Vagina (tissue), 2 donors: ENCODE measurements around the gene SLC6A3. TPM values are rescaled to one million over a fixed set of nuclear protein-coding genes. Genes with fewer than 3 reads are reported as not detected.

Source experiments
- DNase-seq, 2 donors: peaks; one replicate each; pipeline ENCODE4 v3.0.0-alpha.2; 2017; ENCODE audit errors: extremely low spot score in 2 of 2
- H3K27ac ChIP-seq: fragments of 200-600 bp; sonication (generic); one replicate; pipeline ENCODE4 v1.5.1; 2019
- H3K27me3 ChIP-seq: fragments of 200-600 bp; sonication (generic); one replicate; pipeline ENCODE4 v1.5.1; 2019
- H3K36me3 ChIP-seq, 2 donors: fragments of 200-600 bp; sonication (generic); one replicate each; pipeline ENCODE4 v1.5.1; 2017 to 2019
- H3K4me1 ChIP-seq: fragments of 200-600 bp; sonication (generic); one replicate; pipeline ENCODE4 v1.5.1; 2019
- H3K4me3 ChIP-seq, 2 donors: fragments of 200-600 bp; sonication (generic); 1 replicate in 1 of 2; 2 replicates in 1 of 2; pipeline ENCODE4 v1.5.1; 2016 to 2019
- H3K9me3 ChIP-seq: fragments of 200-600 bp; sonication (generic); one replicate; pipeline ENCODE4 v1.5.1; 2019
- POLR2A ChIP-seq, 2 donors: fragments of 450-650 bp; IDR thresholded peaks; one replicate each; pipeline ENCODE4 v1.6.1; 2017; ENCODE audit warnings: antibody characterized with exemption in 2 of 2, mild to moderate bottlenecking in 2 of 2, moderate library complexity in 2 of 2
- POLR2AphosphoS5 ChIP-seq, 2 donors: sonication (generic); formaldehyde crosslinking; IDR thresholded peaks; one replicate each; pipeline ENCODE4 v1.9.0; 2017; ENCODE audit warnings: antibody characterized with exemption in 2 of 2, mild to moderate bottlenecking in 2 of 2, low read depth in 1 of 2; ENCODE audit not compliant: insufficient read depth in 1 of 2
- intact Hi-C: fragments of 100-400 bp; cut with DNase I; formaldehyde crosslinking; loops from one replicate; pipeline ENCODE4 v1.15.1; 2023
- total RNA-seq: library from RNA; depleted of rRNA; stranded (reverse); fragments of >200 nt; gene quantifications from one replicate; pipeline ENCODE4 v1.2.3, GENCODE V29; 2016
- TF ChIP-seq, protein P1 (sequence below), 3 experiments: fragments of 450-650 bp in 2 of 3; fragments of 200-600 bp in 1 of 3; sonication (generic) in 1 of 3; IDR thresholded peaks; one replicate each; pipeline ENCODE4 v1.5.1; 2017 to 2019; ENCODE audit warnings: antibody characterized with exemption in 3 of 3, mild to moderate bottlenecking in 2 of 3, moderate library complexity in 2 of 3

SLC6A3 gene
- total RNA-seq, 1 donor from 2014 or later = 0.49 TPM

GRCh38 chr5:1415059-1415425 is 30.2 kb downstream of the SLC6A3 start:
- Histone ChIP-seq H3K9me3 (no peaks in the 10 kb centered on the region), H3K4me1 (no peaks in the 10 kb centered on the region), H3K27ac (no peak overlapping the region), H3K36me3 (no peaks in the 10 kb centered on the region), H3K27me3 (no peaks in the 10 kb centered on the region), H3K4me3 (no peak overlapping the region)
- intact Hi-C loops = no loop called here
- no peak for DNase-seq
- TF ChIP-seq POLR2AphosphoS5 (IDR thresholded peaks at IDR 0.05; ENCODE audit: insufficient read depth in 1 of 2, low read depth in 1 of 2) (no peak), POLR2A (IDR thresholded peaks at IDR 0.05) (no peak)
- TF ChIP-seq, protein P1, sequence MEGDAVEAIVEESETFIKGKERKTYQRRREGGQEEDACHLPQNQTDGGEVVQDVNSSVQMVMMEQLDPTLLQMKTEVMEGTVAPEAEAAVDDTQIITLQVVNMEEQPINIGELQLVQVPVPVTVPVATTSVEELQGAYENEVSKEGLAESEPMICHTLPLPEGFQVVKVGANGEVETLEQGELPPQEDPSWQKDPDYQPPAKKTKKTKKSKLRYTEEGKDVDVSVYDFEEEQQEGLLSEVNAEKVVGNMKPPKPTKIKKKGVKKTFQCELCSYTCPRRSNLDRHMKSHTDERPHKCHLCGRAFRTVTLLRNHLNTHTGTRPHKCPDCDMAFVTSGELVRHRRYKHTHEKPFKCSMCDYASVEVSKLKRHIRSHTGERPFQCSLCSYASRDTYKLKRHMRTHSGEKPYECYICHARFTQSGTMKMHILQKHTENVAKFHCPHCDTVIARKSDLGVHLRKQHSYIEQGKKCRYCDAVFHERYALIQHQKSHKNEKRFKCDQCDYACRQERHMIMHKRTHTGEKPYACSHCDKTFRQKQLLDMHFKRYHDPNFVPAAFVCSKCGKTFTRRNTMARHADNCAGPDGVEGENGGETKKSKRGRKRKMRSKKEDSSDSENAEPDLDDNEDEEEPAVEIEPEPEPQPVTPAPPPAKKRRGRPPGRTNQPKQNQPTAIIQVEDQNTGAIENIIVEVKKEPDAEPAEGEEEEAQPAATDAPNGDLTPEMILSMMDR (IDR thresholded peaks at IDR 0.05) = no peak

- Histone ChIP-seq H3K4me1 (no peaks in the 10 kb centered on the region), H3K4me3 (no peak overlapping the region), H3K9me3 (no peaks in the 10 kb centered on the region), H3K27ac (no peak overlapping the region), H3K27me3 (no peaks in the 10 kb centered on the region), H3K36me3 (no peaks in the 10 kb centered on the region)
- intact Hi-C loops = no loop called here
- no peak for DNase-seq
- TF ChIP-seq POLR2AphosphoS5 (IDR thresholded peaks at IDR 0.05; ENCODE audit: insufficient read depth in 1 of 2, low read depth in 1 of 2) = no peak
- no peak for TF ChIP-seq POLR2A (IDR thresholded peaks at IDR 0.05)
Observed at GRCh38 chr5:1414311-1415058, 30.8 kb downstream of the SLC6A3 start.

GRCh38 chr5:1413611-1414241 is 31.5 kb downstream of the SLC6A3 start:
- intact Hi-C loops = no loop called here
- no peak for DNase-seq
- Histone ChIP-seq H3K9me3 (no peaks in the 10 kb centered on the region), H3K27me3 (no peaks in the 10 kb centered on the region), H3K27ac (no peak overlapping the region), H3K4me3 (no peak overlapping the region), H3K36me3 (no peaks in the 10 kb centered on the region), H3K4me1 (no peaks in the 10 kb centered on the region)
- TF ChIP-seq POLR2A (IDR thresholded peaks at IDR 0.05) (no peak), POLR2AphosphoS5 (IDR thresholded peaks at IDR 0.05; ENCODE audit: insufficient read depth in 1 of 2, low read depth in 1 of 2) (no peak)
- TF ChIP-seq, protein P1 (IDR thresholded peaks at IDR 0.05) = no peak

DNA sequence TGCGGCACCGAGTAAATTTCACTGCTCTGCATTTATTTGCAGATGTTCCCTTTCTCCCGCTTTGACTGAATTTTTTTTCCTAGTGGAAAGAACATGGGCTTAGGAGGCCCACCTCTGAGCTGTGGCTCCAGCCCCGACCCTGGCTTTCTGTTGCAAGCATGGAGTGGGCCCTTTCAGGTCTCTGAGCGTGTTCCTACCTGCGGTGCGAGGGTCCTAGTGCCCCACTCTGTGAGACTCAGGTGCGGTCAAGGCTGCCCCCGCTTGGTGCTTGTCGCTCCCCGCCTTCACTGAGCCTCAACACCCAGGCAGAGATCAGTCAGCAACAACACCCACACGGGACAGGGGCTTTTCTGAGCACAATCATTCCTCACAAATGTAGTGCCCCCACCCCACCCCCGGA is 32.0 kb downstream of the SLC6A3 start:
- H3K27me3 ChIP-seq = no peaks in the 10 kb centered on the region
- intact Hi-C loops = no loop called here
- no peak for TF ChIP-seq POLR2A (IDR thresholded peaks at IDR 0.05)
- TF ChIP-seq POLR2AphosphoS5 (IDR thresholded peaks at IDR 0.05; ENCODE audit: insufficient read depth in 1 of 2, low read depth in 1 of 2) = no peak
- TF ChIP-seq, protein P1 (IDR thresholded peaks at IDR 0.05) = no peak

DNA sequence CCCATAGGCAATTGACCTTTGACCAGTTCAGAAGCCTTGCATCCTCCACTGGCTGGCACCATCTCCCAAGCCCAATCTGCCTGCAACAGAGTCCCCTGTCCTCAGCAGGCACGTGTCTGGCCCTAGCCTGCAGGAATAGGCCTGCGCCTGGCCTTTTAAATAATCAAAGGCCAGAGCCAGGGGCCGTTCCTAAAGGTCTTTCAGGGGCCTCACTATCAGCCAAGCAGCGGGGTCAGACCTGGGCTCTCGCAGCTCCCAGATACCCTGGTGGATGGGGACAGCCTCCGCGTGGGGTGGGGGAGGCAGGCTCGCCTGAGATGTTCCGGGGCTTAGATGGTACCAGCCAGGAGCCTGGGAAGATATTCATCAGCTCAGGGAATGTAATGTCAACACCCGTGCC is 32.6 kb downstream of the SLC6A3 start:
- H3K27me3 ChIP-seq = no peaks in the 10 kb centered on the region
- DNase-seq = no peak
- intact Hi-C loops = no loop called here

More for the DNA sequence above, 32.0 kb downstream of the SLC6A3 start:
- DNase-seq = no peak
- Histone ChIP-seq H3K36me3 (no peaks in the 10 kb centered on the region), H3K9me3 (no peaks in the 10 kb centered on the region), H3K4me3 (no peak overlapping the region), H3K27ac (no peak overlapping the region), H3K4me1 (no peaks in the 10 kb centered on the region)

More for the DNA sequence above, 32.6 kb downstream of the SLC6A3 start:
- H3K36me3 ChIP-seq = no peaks in the 10 kb centered on the region
- H3K4me3 ChIP-seq = no peak overlapping the region
- no peaks in the 10 kb centered on the region for H3K4me1 ChIP-seq
- no peak overlapping the region for H3K27ac ChIP-seq
- no peaks in the 10 kb centered on the region for H3K9me3 ChIP-seq
- TF ChIP-seq, protein P1 (IDR thresholded peaks at IDR 0.05) = no peak
- TF ChIP-seq POLR2AphosphoS5 (IDR thresholded peaks at IDR 0.05; ENCODE audit: insufficient read depth in 1 of 2, low read depth in 1 of 2) = no peak
- TF ChIP-seq POLR2A (IDR thresholded peaks at IDR 0.05) = no peak
